AG04450 (cell line): ENCODE measurements around the gene ARHGEF25. TPM values are rescaled to one million over a fixed set of nuclear protein-coding genes. Genes with fewer than 3 reads are reported as not detected.

Experiments
- CTCF ChIA-PET: fragments of 300-600, 350-600 bp; formaldehyde crosslinking; extraction: SDS; loops from one replicate; lab custom pipeline; 2022; ENCODE audit warnings: antibody characterized with exemption, inconsistent platforms; lab: Charles Lee
- POLR2A ChIA-PET: fragments of 350-600 bp; formaldehyde crosslinking; extraction: SDS; loops from one replicate; lab custom pipeline; 2021; ENCODE audit warnings: antibody characterized with exemption, inconsistent platforms; lab: Yijun Ruan, JAX
- DNase-seq: peaks from one replicate; pipeline ENCODE4 v3.0.0-alpha.2; 2011; ENCODE audit warnings: low read depth, low spot score
- H3K27ac ChIP-seq: one replicate; pipeline ENCODE4 v1.5.1; 2012; ENCODE audit warnings: low read depth, low read length, control low read depth
- H3K27me3 ChIP-seq: one replicate; pipeline ENCODE4 v1.6.0; 2012; ENCODE audit warnings: low read length; ENCODE audit not compliant: control insufficient read depth, insufficient read depth
- H3K4me3 ChIP-seq: 2 replicates; pipeline ENCODE4 v1.5.1; 2011; ENCODE audit warnings: mild to moderate bottlenecking, low read depth, low read length, control low read depth
- H3K9me3 ChIP-seq: 2 replicates; pipeline ENCODE4 v1.5.1; 2012; ENCODE audit warnings: low read length; ENCODE audit not compliant: control insufficient read depth, insufficient read depth
- polyA plus RNA-seq: library from polyadenylated mRNA; depleted of rRNA; stranded (reverse); fragments of >200 nt; gene quantifications from 2 replicates; pipeline ENCODE4 v1.2.3, GENCODE V29; 2011
- TF ChIP-seq, protein P1 (sequence below): IDR thresholded peaks from 2 replicates; pipeline ENCODE4 v1.5.1; 2011; ENCODE audit warnings: low read depth, low read length, control low read depth, inconsistent platforms

ARHGEF25 gene
- polyA plus RNA-seq, 1 experiment, result 23.4 TPM

DNA sequence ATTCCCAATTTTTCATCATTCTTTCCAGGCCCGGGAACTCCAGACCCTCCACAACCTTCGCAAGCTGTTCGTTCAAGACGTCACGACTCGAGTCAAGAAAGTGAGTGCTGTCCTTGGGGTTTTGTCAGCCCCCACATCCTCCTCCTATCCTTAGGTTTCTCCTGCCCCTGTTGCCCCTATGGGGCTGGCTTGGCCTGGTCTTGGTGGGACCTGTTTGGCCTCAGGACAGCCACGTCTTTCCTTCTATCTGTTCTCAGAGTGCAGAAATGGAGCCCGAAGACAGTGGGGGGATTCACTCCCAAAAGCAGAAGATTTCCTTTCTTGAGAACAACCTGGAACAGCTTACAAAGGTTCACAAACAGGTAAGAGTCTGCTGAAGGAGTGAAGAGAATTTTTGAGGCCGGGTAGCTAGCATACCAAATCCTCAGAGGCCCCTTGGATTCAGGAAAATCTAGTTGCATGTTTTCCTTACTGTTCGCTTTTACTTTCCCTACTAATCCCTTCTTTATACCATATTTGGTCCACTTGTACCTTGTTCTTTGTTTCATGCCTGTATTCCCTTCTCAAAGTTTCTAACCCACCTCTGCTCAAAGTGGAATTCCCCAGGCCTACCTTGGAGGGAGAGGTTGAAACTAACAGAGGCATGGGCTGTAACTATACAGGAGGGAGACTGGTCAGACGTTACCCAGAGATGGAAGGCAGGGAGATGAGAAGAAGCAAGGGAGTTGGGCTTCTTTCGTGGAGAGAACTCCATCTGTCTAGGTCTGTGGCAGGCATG is 33.1 kb upstream of the ARHGEF25 start:
- TF ChIP-seq, protein P1, sequence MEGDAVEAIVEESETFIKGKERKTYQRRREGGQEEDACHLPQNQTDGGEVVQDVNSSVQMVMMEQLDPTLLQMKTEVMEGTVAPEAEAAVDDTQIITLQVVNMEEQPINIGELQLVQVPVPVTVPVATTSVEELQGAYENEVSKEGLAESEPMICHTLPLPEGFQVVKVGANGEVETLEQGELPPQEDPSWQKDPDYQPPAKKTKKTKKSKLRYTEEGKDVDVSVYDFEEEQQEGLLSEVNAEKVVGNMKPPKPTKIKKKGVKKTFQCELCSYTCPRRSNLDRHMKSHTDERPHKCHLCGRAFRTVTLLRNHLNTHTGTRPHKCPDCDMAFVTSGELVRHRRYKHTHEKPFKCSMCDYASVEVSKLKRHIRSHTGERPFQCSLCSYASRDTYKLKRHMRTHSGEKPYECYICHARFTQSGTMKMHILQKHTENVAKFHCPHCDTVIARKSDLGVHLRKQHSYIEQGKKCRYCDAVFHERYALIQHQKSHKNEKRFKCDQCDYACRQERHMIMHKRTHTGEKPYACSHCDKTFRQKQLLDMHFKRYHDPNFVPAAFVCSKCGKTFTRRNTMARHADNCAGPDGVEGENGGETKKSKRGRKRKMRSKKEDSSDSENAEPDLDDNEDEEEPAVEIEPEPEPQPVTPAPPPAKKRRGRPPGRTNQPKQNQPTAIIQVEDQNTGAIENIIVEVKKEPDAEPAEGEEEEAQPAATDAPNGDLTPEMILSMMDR, result no peak
- ChIA-PET CTCF (no interaction called here), POLR2A (no interaction called here)
- Histone ChIP-seq H3K9me3 (no peaks in the 10 kb centered on the region), H3K4me3 (no peak overlapping the region), H3K27me3 (peaks cover 19% of the 10 kb centered on the region), H3K27ac (no peak overlapping the region)
- no peak for DNase-seq

DNA sequence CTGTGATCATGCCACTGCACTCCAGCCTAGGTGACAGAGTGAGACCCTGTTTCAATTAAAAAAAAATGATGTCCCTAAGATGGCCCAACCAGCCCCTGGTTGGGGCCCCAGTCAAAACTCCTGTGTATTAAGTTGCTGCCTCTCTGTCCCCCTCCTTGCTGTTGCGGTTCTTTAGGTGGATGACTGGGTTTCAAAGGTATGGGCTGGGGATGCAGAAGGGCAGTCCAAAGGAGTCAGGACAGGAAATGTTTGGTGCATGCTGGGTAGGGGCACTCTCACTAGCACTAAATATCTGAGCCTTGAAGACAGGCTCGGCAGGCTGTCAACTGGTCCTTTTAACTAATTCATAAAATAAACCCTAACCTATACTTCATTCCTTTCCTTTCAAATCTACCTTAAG is 32.2 kb upstream of the ARHGEF25 start:
- Histone ChIP-seq H3K27ac (no peak overlapping the region), H3K27me3 (peaks cover 19% of the 10 kb centered on the region), H3K9me3 (no peaks in the 10 kb centered on the region), H3K4me3 (no peak overlapping the region)
- CTCF ChIA-PET, result no interaction called here
- DNase-seq, result no peak
- POLR2A ChIA-PET, result no interaction called here
- TF ChIP-seq, protein P1, result no peak

DNA sequence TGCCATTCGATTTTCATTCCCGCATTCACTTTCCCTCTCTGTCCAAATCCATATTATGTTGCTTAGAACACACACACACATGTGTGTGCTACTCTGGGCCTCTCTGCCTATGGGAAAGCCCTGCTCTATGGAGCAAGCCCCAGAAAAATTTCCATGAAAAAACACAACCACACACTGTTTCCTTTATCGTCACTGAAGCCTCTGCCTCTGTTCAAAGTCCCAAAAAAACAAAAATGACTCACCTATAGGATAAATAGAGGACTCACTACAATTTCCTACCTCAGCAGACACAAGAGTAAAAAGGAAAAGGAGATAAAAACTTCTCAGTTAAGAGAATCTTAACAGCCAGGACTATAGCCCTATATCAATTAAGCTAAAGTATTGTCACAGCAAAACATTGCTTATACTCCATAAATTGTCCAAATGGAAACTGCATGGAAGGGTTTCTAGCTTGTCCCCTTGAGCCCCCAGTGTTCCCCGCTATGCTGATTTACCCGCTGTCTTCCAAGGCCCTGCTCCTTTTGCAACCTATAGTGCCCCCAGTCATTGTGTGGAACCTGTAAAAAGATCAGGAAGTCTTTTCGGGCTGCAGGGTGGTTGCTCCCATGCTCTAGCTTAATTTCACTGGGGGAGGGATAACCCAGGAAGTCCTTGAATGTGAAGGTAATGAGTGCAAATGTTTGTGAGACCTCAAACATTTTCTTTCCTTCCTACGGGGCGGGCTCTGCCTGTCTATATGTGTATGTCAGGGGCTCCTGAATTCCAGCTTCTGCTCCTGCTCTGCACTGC is 31.4 kb upstream of the ARHGEF25 start:
- peaks cover 19% of the 10 kb centered on the region for H3K27me3 ChIP-seq
- no peaks in the 10 kb centered on the region for H3K9me3 ChIP-seq
- TF ChIP-seq, protein P1, result no peak
- DNase-seq, result no peak
- ChIA-PET POLR2A (no interaction called here), CTCF (interaction anchor here (2.9 to 6.7 kb wide), 2 partner anchors 43 to 53 kb away, joined by 16 to 112 read pairs; partner anchors contain the start of gene B4GALNT1)
- no peak overlapping the region for H3K4me3 ChIP-seq
- no peak overlapping the region for H3K27ac ChIP-seq

DNA sequence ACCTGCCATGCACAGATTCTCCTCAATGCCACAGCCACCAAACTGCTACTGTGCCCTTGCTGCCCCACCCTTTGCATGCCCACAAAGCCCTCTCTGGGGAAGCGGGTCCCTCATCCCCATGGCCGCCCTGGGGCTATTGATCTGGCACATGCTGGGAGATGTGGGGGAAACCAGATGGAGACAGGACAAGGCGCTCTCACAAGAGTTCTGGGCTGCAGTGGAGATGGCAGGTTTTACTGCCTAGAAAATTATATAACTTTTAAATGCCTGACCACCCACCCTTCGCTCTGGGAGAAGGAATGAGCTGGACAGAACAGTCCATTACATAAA is 30.8 kb upstream of the ARHGEF25 start:
- Histone ChIP-seq H3K27me3 (peaks cover 18% of the 10 kb centered on the region), H3K27ac (no peak overlapping the region), H3K4me3 (no peak overlapping the region), H3K9me3 (no peaks in the 10 kb centered on the region)
- ChIA-PET CTCF (interaction anchor here (2.9 to 6.7 kb wide), 2 partner anchors 42 to 53 kb away, joined by 16 to 112 read pairs; partner anchors contain the start of gene B4GALNT1), POLR2A (no interaction called here)
- TF ChIP-seq, protein P1, result no peak
- no peak for DNase-seq

DNA sequence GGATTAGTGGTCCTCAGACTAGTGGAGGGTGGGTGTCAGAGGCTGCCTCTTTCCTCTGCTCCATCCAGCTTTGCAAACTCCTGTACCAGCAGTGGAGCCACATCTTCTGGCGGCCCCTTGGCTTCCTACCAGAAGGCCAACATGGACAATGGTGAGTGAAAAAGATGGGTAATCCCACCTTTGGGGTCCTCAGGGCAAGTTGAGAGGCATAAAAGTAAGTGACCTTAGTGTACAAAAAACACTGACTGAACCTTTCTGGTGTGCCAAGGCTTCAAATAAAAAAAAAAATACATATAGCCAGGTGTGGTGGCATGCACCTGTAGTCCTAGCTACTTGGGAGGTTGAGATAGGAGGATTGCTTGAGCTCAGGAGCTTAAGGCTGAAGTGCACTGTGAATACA is 29.4 kb upstream of the ARHGEF25 start:
- H3K9me3 ChIP-seq, result no peaks in the 10 kb centered on the region
- TF ChIP-seq, protein P1, result no peak
- H3K4me3 ChIP-seq, result no peak overlapping the region
- no peak overlapping the region for H3K27ac ChIP-seq
- POLR2A ChIA-PET, result no interaction called here
- H3K27me3 ChIP-seq, result peaks cover 21% of the 10 kb centered on the region
- no peak for DNase-seq
- CTCF ChIA-PET, result interaction anchor here (0.7 to 6.7 kb wide), 8 partner anchors 8 to 1186 kb away, joined by 7 to 112 read pairs (median 28); partner anchors contain the start of genes B4GALNT1 and OS9
